ENCODE data around the gene ANKAR. TPM values are rescaled to one million over a fixed set of nuclear protein-coding genes. Genes with fewer than 3 reads are reported as not detected.
A peak's percentile ranks its signal among the peaks of the same experiment; 100 is the strongest.
"Not testable (repeated sequence)": the region's sequence is repeated elsewhere in the genome, so short reads cannot be mapped to it uniquely, and the experiment has no call there.

Gene ANKAR
- 10 to 100 TPM in 2 of 4 donors, 1 to 10 TPM in 2; 6.6 to 15.8 (median 11.6) TPM for polyA plus RNA-seq (ENCODE audit: insufficient read length in 4 of 4)

- DNase-seq (ENCODE audit: low read depth in 4 of 4, low spot score in 2 of 4): peak; percentile 63 to 74 (median 70)
Observed at GRCh38 chr2:189674374-189675112, at the start of gene ANKAR. Gene ANKAR, plus strand, starts transcription at chr2:189674670. Its CDS starts 1,821 bp downstream, at chr2:189676491.

GRCh38 chr2:189625636-189626035 is 48.8 kb upstream of the ANKAR start:
- DNase-seq (ENCODE audit: low read depth in 4 of 4, low spot score in 2 of 4): no peak

GRCh38 chr2:189627789-189628188 is 46.7 kb upstream of the ANKAR start:
- no peak for DNase-seq (ENCODE audit: low read depth in 4 of 4, low spot score in 2 of 4)

GRCh38 chr2:189628817-189629530 is 45.5 kb upstream of the ANKAR start:
- no peak for DNase-seq (ENCODE audit: low read depth in 4 of 4, low spot score in 2 of 4)

- peak in 1 of 4 donors; percentile 59 for DNase-seq (ENCODE audit: low read depth in 4 of 4, low spot score in 2 of 4)
Observed at GRCh38 chr2:189629531-189630453, 44.7 kb upstream of the ANKAR start.

GRCh38 chr2:189631849-189632248 is 42.6 kb upstream of the ANKAR start:
- DNase-seq (ENCODE audit: low read depth in 4 of 4, low spot score in 2 of 4): no peak

GRCh38 chr2:189633392-189633811 is 41.1 kb upstream of the ANKAR start:
- no peak for DNase-seq (ENCODE audit: low read depth in 4 of 4, low spot score in 2 of 4)

- DNase-seq (ENCODE audit: low read depth in 4 of 4, low spot score in 2 of 4): no peak
Observed at GRCh38 chr2:189635353-189635752, 39.1 kb upstream of the ANKAR start.

GRCh38 chr2:189638301-189639006 is 36.0 kb upstream of the ANKAR start:
- no peak for DNase-seq (ENCODE audit: low read depth in 4 of 4, low spot score in 2 of 4)

GRCh38 chr2:189639007-189639609 is 35.4 kb upstream of the ANKAR start:
- DNase-seq (ENCODE audit: low read depth in 4 of 4, low spot score in 2 of 4): no peak

- DNase-seq (ENCODE audit: low read depth in 4 of 4, low spot score in 2 of 4): no peak
Observed at GRCh38 chr2:189641002-189641401, 33.5 kb upstream of the ANKAR start.

GRCh38 chr2:189641590-189641989 is 32.9 kb upstream of the ANKAR start:
- no peak for DNase-seq (ENCODE audit: low read depth in 4 of 4, low spot score in 2 of 4)

GRCh38 chr2:189646521-189646920 is 27.9 kb upstream of the ANKAR start:
- DNase-seq (ENCODE audit: low read depth in 4 of 4, low spot score in 2 of 4): no peak

- DNase-seq (ENCODE audit: low read depth in 4 of 4, low spot score in 2 of 4): no peak
Observed at GRCh38 chr2:189648846-189649509, 25.5 kb upstream of the ANKAR start.

- no peak for DNase-seq (ENCODE audit: low read depth in 4 of 4, low spot score in 2 of 4)
Observed at GRCh38 chr2:189651284-189651683, 23.2 kb upstream of the ANKAR start.

GRCh38 chr2:189653464-189653863 is 21.0 kb upstream of the ANKAR start:
- DNase-seq (ENCODE audit: low read depth in 4 of 4, low spot score in 2 of 4): not testable (repeated sequence)

GRCh38 chr2:189654641-189655040 is 19.8 kb upstream of the ANKAR start:
- DNase-seq (ENCODE audit: low read depth in 4 of 4, low spot score in 2 of 4): no peak

GRCh38 chr2:189657867-189658266 is 16.6 kb upstream of the ANKAR start:
- DNase-seq (ENCODE audit: low read depth in 4 of 4, low spot score in 2 of 4): no peak
